ENCODE results near the gene TNFSF13.

TNFSF13 gene

GRCh38 chr17:7557775-7558543, 591 bp upstream of the TNFSF13 start:
- TF ChIP-seq CTCF (IDR thresholded peaks at IDR 0.05; ENCODE audit: insufficient read depth, low read depth, low read length, missing control alignments), result no peak
- peak; percentile 79 for DNase-seq (ENCODE audit: low read depth)
- peak overlapping the region; percentile 47 for H3K4me3 ChIP-seq (ENCODE audit: low read depth, low read length)

- DNase-seq (ENCODE audit: low read depth), result no peak
- no peak for TF ChIP-seq CTCF (IDR thresholded peaks at IDR 0.05; ENCODE audit: insufficient read depth, low read depth, low read length, missing control alignments)
- no peak overlapping the region for H3K4me3 ChIP-seq (ENCODE audit: low read depth, low read length)
Observed at GRCh38 chr17:7559320-7560171, 996 bp downstream of the TNFSF13 start.

- DNase-seq (ENCODE audit: low read depth), result peak; percentile 70
- peak overlapping the region; percentile 72 for H3K4me3 ChIP-seq (ENCODE audit: low read depth, low read length)
- peak; percentile 67 for TF ChIP-seq CTCF (IDR thresholded peaks at IDR 0.05; ENCODE audit: insufficient read depth, low read depth, low read length, missing control alignments)
Observed at GRCh38 chr17:7560172-7561027, 1.9 kb downstream of the TNFSF13 start.

- peak; percentile 95 for TF ChIP-seq CTCF (IDR thresholded peaks at IDR 0.05; ENCODE audit: insufficient read depth, low read depth, low read length, missing control alignments)
- H3K4me3 ChIP-seq (ENCODE audit: low read depth, low read length), result peak overlapping the region; percentile 72
- DNase-seq (ENCODE audit: low read depth), result peak; percentile 93
Observed at GRCh38 chr17:7561028-7561575, 2.6 kb downstream of the TNFSF13 start.

GRCh38 chr17:7561589-7562207, 3.1 kb downstream of the TNFSF13 start, which contains the start of gene SENP3:
Gene SENP3, plus strand, starts transcription at chr17:7561919. Its CDS starts 1,158 bp downstream, at chr17:7563077.
- peak within 1 kb of the TSS; percentile 72 for H3K4me3 ChIP-seq (ENCODE audit: low read depth, low read length)
- TF ChIP-seq CTCF (IDR thresholded peaks at IDR 0.05; ENCODE audit: insufficient read depth, low read depth, low read length, missing control alignments), result no peak
- peak; percentile 94 for DNase-seq (ENCODE audit: low read depth)

- TF ChIP-seq CTCF (IDR thresholded peaks at IDR 0.05; ENCODE audit: insufficient read depth, low read depth, low read length, missing control alignments), result no peak
- no peak for DNase-seq (ENCODE audit: low read depth)
- H3K4me3 ChIP-seq (ENCODE audit: low read depth, low read length), result peak overlapping the region; percentile 72
Observed at GRCh38 chr17:7562208-7562605, 3.7 kb downstream of the TNFSF13 start.

Measured in GM12865 (cell line).